SK-N-SH (cell line): ENCODE results near the gene CCDC167. TPM values are rescaled to one million over a fixed set of nuclear protein-coding genes. Genes with fewer than 3 reads are reported as not detected.

Experiments used
- CTCF ChIA-PET: fragments of 300-600, 350-600 bp; formaldehyde crosslinking; extraction: SDS; loops from one replicate; lab custom pipeline; 2021; lab: Yijun Ruan, JAX
- POLR2A ChIA-PET: fragments of 350-600 bp; sonication (Branson Sonifier 250); formaldehyde crosslinking; extraction: SDS; loops from one replicate; lab custom pipeline; 2020; ENCODE audit warnings: antibody characterized with exemption, inconsistent platforms; lab: Yijun Ruan, JAX
- DNase-seq: peaks from one replicate; pipeline ENCODE4 v3.0.0; 2012
- H2AFZ ChIP-seq: fragments of 200-600 bp; sonication (generic); 2 replicates; pipeline ENCODE4 v1.8.1; 2016; ENCODE audit warnings: antibody characterized with exemption, mild to moderate bottlenecking, low read depth
- H3F3A ChIP-seq: fragments of 200-600 bp; sonication (generic); replicated peaks from 2 replicates; pipeline ENCODE3; 2016; ENCODE audit warnings: antibody characterized with exemption, mild to moderate bottlenecking; ENCODE audit not compliant: insufficient read depth
- H3K27ac ChIP-seq, 2 experiments: fragments of 200-500 bp in 1 of 2; fragments of 200-600 bp in 1 of 2; sonication (Bioruptor generic) in 1 of 2; sonication (generic), shearing (Covaris generic) in 1 of 2; 2 replicates each; pipeline versions ENCODE4 v1.5.1 to v1.6.1; 2014 to 2016; ENCODE audit warnings: low read depth in 2 of 2, inconsistent platforms in 1 of 2, low read length in 1 of 2, mild to moderate bottlenecking in 1 of 2, mixed read lengths in 1 of 2
- H3K27me3 ChIP-seq: fragments of 200-600 bp; sonication (generic), shearing (Covaris generic); 2 replicates; pipeline ENCODE4 v1.6.1; 2016; ENCODE audit warnings: mixed run types; ENCODE audit not compliant: insufficient read depth
- H3K36me3 ChIP-seq, 2 experiments: fragments of 200-500 bp in 1 of 2; fragments of 200-600 bp in 1 of 2; sonication (Bioruptor generic) in 1 of 2; sonication (generic) in 1 of 2; replicated peaks in 1 of 2; 2 replicates each; pipeline versions ENCODE3 to v1.5.1; 2014 to 2016; ENCODE audit warnings: low read length in 1 of 2, mild to moderate bottlenecking in 1 of 2; ENCODE audit not compliant: insufficient read depth in 2 of 2, control insufficient read depth in 1 of 2
- H3K4me1 ChIP-seq, 2 experiments: fragments of 200-500 bp in 1 of 2; fragments of 200-600 bp in 1 of 2; sonication (Bioruptor generic) in 1 of 2; sonication (generic), shearing (Covaris generic) in 1 of 2; 2 replicates each; pipeline versions ENCODE4 v1.5.1 to v1.6.1; 2014 to 2016; ENCODE audit warnings: low read depth in 1 of 2, low read length in 1 of 2, mixed run types in 1 of 2; ENCODE audit not compliant: insufficient read depth in 2 of 2, control insufficient read depth in 1 of 2
- H3K4me2 ChIP-seq: fragments of 200-600 bp; sonication (generic), shearing (Covaris generic); 2 replicates; pipeline ENCODE4 v1.6.1; 2017; ENCODE audit warnings: mixed run types
- H3K4me3 ChIP-seq, 2 experiments: fragments of 200-500 bp in 1 of 2; fragments of 200-600 bp in 1 of 2; sonication (Bioruptor generic) in 1 of 2; sonication (generic), shearing (Covaris generic) in 1 of 2; 2 replicates each; pipeline versions ENCODE4 v1.5.1 to v1.8.1; 2014 to 2016; ENCODE audit warnings: low read depth in 2 of 2, inconsistent platforms in 1 of 2, low read length in 1 of 2, mild to moderate bottlenecking in 1 of 2, mixed read lengths in 1 of 2, moderate library complexity in 1 of 2
- H3K79me2 ChIP-seq: fragments of 200-600 bp; sonication (generic); 2 replicates; pipeline ENCODE4 v1.8.1; 2017; ENCODE audit warnings: mild to moderate bottlenecking; ENCODE audit not compliant: insufficient read depth
- H3K9ac ChIP-seq: fragments of 200-600 bp; sonication (generic); 2 replicates; pipeline ENCODE4 v1.6.1; 2017; ENCODE audit warnings: mixed run types
- H3K9me2 ChIP-seq: fragments of 200-600 bp; sonication (generic); 2 replicates; pipeline ENCODE4 v1.6.1; 2017; ENCODE audit warnings: mixed run types
- H3K9me3 ChIP-seq: fragments of 200-600 bp; sonication (generic); 2 replicates; pipeline ENCODE4 v1.6.1; 2017; ENCODE audit warnings: mixed run types, mild to moderate bottlenecking, moderate library complexity
- H4K20me1 ChIP-seq: fragments of 200-600 bp; sonication (generic); 2 replicates; pipeline ENCODE4 v1.6.1; 2017; ENCODE audit warnings: mild to moderate bottlenecking, mixed run types; ENCODE audit not compliant: insufficient read depth
- CHD2 ChIP-seq: fragments of 150-350 bp; IDR thresholded peaks from 2 replicates; pipeline ENCODE4 v1.6.1; 2018; ENCODE audit warnings: low read length; ENCODE audit not compliant: partially characterized antibody
- CTCF ChIP-seq: fragments of 200-600 bp; sonication (generic); IDR thresholded peaks from 2 replicates; pipeline ENCODE4 v1.6.1; 2017; ENCODE audit warnings: antibody characterized with exemption, mild to moderate bottlenecking, moderate library complexity
- EZH2phosphoT487 ChIP-seq: fragments of 200-600 bp; sonication (generic); IDR thresholded peaks from 2 replicates; pipeline ENCODE4 v1.6.1; 2017; ENCODE audit warnings: low read depth, mixed run types, mild to moderate bottlenecking, antibody characterized with exemption, moderate library complexity, borderline replicate concordance
- FOSL2 ChIP-seq: IDR thresholded peaks from 2 replicates; pipeline ENCODE4 v1.4.0; 2012; ENCODE audit warnings: low read depth, mild to moderate bottlenecking, moderate library complexity, borderline replicate concordance
- FOXJ3 ChIP-seq: sonication (generic); formaldehyde crosslinking; IDR thresholded peaks from 2 replicates; pipeline ENCODE4 v1.5.1; 2020; ENCODE audit warnings: mild to moderate bottlenecking, missing genetic modification reagents
- FOXM1 ChIP-seq: IDR thresholded peaks from 2 replicates; pipeline ENCODE4 v1.4.0; 2012; ENCODE audit warnings: low read depth, mild to moderate bottlenecking
- GABPA ChIP-seq: IDR thresholded peaks from 2 replicates; pipeline ENCODE4 v1.4.0; 2012; ENCODE audit warnings: low read depth, mild to moderate bottlenecking
- GATA2 ChIP-seq: sonication (generic); formaldehyde crosslinking; IDR thresholded peaks from 2 replicates; pipeline ENCODE4 v1.5.0; 2020; ENCODE audit warnings: mild to moderate bottlenecking, missing genetic modification reagents
- POLR2AphosphoS5 ChIP-seq: IDR thresholded peaks from 2 replicates; pipeline ENCODE4 v1.6.1; 2012; ENCODE audit warnings: low read depth, low read length
- RCOR1 ChIP-seq: fragments of 150-350 bp; IDR thresholded peaks from 2 replicates; pipeline ENCODE4 v1.6.1; 2017; ENCODE audit warnings: antibody characterized with exemption, low read length
- RFX5 ChIP-seq: IDR thresholded peaks from 2 replicates; pipeline ENCODE4 v1.6.1; 2012; ENCODE audit warnings: mild to moderate bottlenecking, improper control_type of control experiment, low read length
- SIN3A ChIP-seq: IDR thresholded peaks from 2 replicates; pipeline ENCODE4 v1.6.1; 2012; ENCODE audit warnings: low read depth, mild to moderate bottlenecking, low read length, moderate library complexity, borderline replicate concordance
- TAF1 ChIP-seq: IDR thresholded peaks from 2 replicates; pipeline ENCODE4 v1.6.1; 2012; ENCODE audit warnings: low read depth, mild to moderate bottlenecking, low read length, moderate library complexity, borderline replicate concordance
- YY1 ChIP-seq: IDR thresholded peaks from 2 replicates; pipeline ENCODE4 v1.4.0; 2012; ENCODE audit warnings: low read depth, mild to moderate bottlenecking
- polyA plus RNA-seq, 3 experiments: library from polyadenylated mRNA; depleted of rRNA; stranded (reverse); fragments of >200 nt; gene quantifications; 2 replicates each; pipeline ENCODE4 v1.2.3, GENCODE V29; 2012
- TF ChIP-seq, protein P1 (sequence below): IDR thresholded peaks from 2 replicates; pipeline ENCODE4 v1.4.0; 2012; ENCODE audit warnings: low read depth, borderline replicate concordance
- TF ChIP-seq, protein P2 (sequence below): fragments of 150-350 bp; IDR thresholded peaks from 2 replicates; pipeline ENCODE4 v1.6.1; 2017; ENCODE audit warnings: antibody characterized with exemption, low read length, low read depth, borderline replicate concordance

Gene CCDC167
- polyA plus RNA-seq, 1 of the 3 experiments (the other 2 are of a cell fraction), result 49.1 TPM

DNA sequence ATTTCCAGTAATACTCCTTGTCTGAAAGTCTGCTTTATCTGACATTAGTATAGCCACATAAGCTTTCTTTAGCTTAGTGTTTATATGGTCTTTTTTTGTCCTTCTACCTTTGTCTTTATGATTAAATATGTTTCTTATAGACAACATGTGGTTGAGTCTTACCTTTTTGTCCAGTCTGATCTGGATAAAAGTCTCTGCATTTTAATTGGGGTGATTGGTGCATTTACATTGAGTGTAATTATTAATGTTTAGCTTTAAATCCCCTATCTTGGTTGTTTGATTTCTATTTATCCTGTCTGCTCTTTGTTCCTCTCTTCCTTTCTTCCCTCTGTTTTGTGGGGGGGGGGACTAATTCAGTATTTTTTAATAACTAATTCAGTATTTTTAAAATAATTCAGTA, 32.0 kb downstream of the CCDC167 start:
- ChIA-PET CTCF (interaction anchor here (0.6 kb wide), 1 partner anchor 13 kb away, joined by 3 read pairs; no protein-coding TSS in a partner anchor), POLR2A (no interaction called here)
- H3K9me3 ChIP-seq, result no peaks in the 10 kb centered on the region
- no peak overlapping the region for H3K4me3 ChIP-seq
- H3K9ac ChIP-seq, result no peak overlapping the region
- no peaks in the 10 kb centered on the region for H3K79me2 ChIP-seq
- H3K4me1 ChIP-seq, result peaks cover under 1 to 11% of the 10 kb centered on the region in 2 experiments; a peak in 3 of 4 replicates
- H4K20me1 ChIP-seq, result no peaks in the 10 kb centered on the region
- no peaks in the 10 kb centered on the region for H3K27me3 ChIP-seq
- H3K36me3 ChIP-seq, result peaks cover 29 to 60% of the 10 kb centered on the region in 2 experiments
- TF ChIP-seq RFX5, result no peak
- TF ChIP-seq CTCF, result no peak
- TF ChIP-seq RCOR1, result no peak
- no peak for TF ChIP-seq TAF1
- no peak for TF ChIP-seq FOXJ3 (CRISPR knock-in tag)
- no peak for TF ChIP-seq GABPA
- TF ChIP-seq, protein P1, sequence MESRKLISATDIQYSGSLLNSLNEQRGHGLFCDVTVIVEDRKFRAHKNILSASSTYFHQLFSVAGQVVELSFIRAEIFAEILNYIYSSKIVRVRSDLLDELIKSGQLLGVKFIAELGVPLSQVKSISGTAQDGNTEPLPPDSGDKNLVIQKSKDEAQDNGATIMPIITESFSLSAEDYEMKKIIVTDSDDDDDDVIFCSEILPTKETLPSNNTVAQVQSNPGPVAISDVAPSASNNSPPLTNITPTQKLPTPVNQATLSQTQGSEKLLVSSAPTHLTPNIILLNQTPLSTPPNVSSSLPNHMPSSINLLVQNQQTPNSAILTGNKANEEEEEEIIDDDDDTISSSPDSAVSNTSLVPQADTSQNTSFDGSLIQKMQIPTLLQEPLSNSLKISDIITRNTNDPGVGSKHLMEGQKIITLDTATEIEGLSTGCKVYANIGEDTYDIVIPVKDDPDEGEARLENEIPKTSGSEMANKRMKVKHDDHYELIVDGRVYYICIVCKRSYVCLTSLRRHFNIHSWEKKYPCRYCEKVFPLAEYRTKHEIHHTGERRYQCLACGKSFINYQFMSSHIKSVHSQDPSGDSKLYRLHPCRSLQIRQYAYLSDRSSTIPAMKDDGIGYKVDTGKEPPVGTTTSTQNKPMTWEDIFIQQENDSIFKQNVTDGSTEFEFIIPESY, result no peak
- no peak for TF ChIP-seq CHD2
- TF ChIP-seq, protein P2, sequence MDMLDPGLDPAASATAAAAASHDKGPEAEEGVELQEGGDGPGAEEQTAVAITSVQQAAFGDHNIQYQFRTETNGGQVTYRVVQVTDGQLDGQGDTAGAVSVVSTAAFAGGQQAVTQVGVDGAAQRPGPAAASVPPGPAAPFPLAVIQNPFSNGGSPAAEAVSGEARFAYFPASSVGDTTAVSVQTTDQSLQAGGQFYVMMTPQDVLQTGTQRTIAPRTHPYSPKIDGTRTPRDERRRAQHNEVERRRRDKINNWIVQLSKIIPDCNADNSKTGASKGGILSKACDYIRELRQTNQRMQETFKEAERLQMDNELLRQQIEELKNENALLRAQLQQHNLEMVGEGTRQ, result no peak
- TF ChIP-seq EZH2phosphoT487, result no peak
- no peak for TF ChIP-seq GATA2
- TF ChIP-seq FOSL2, result no peak
- no peak for TF ChIP-seq SIN3A
- TF ChIP-seq POLR2AphosphoS5, result no peak
- no peak for TF ChIP-seq FOXM1
- no peak for TF ChIP-seq YY1
- no peak for DNase-seq
- no peak overlapping the region for H3K27ac ChIP-seq
- H2AFZ ChIP-seq, result no peak overlapping the region
- no peaks in the 10 kb centered on the region for H3F3A ChIP-seq
- no peaks in the 10 kb centered on the region for H3K9me2 ChIP-seq
- H3K4me2 ChIP-seq, result no peak overlapping the region
